GM19239 (cell line): Measurements from ENCODE around the gene MAB21L2.

Experiments
- DNase-seq: peaks from one replicate; pipeline ENCODE4 v3.0.0; 2011; ENCODE audit warnings: low spot score; ENCODE audit not compliant: insufficient read length
- FAIRE-seq: peaks from 2 replicates; lab custom pipeline; 2011; peaks lifted over from hg19 to GRCh38; lab: Jason Lieb, UNC

The MAB21L2 gene

DNA sequence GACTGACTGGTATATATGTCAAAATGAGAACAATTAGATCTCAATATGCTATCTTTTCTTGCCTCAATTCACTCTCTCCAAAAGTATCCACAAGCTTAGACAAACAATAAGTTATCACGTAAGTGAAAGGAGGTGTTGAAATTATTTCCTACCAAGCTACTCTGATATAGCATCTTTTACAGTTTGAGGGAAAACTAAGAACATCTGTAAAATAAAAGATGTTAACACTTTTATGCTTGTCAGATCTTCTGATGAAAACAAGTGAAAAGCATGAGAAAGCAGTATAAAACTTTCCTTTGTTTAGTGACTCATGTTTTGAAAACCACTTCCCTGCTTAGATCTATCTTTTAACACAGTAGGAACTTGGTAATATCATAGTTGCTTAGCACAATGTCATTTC lies 8.4 kb upstream of the MAB21L2 start:
- FAIRE-seq (no peak), DNase-seq (no peak)

DNA sequence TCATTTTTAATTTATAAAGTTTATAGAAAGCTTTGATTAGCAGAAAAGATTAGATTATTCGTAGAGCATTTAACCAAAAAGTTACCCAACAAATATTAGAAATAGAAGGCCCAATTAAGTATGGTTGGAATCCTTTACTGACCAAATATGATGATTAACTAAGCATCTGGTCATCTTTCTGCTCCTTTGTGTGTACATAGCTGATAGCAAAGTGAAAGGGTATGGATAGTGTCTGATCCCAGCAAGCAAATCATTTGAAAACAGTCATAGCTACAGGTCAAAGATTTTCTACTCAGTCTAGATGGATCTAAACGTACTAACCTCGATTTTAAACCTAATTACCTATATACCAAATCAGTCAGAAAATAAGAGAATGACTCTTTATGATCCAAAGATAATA lies 7.3 kb upstream of the MAB21L2 start:
- DNase-seq (no peak), FAIRE-seq (no peak)

DNA sequence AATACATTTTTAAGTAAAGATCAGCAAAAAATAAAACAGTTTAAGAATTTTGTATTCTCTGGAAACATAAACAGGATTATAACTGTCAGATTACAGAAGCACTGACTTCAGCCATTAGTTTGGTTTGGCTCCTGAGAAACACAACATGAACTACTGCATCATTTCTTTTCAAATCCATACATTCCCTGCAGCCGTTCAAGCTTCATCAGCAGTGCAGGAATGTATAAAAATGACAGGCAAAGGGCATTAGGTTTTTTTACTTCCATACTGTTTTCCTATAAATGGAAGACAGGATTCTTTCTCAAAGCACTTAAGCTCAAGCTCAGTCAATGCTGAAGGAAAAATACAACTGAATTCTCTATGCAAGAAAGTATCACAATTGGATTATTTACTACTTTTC lies 4.2 kb upstream of the MAB21L2 start:
- FAIRE-seq, result no peak

DNA sequence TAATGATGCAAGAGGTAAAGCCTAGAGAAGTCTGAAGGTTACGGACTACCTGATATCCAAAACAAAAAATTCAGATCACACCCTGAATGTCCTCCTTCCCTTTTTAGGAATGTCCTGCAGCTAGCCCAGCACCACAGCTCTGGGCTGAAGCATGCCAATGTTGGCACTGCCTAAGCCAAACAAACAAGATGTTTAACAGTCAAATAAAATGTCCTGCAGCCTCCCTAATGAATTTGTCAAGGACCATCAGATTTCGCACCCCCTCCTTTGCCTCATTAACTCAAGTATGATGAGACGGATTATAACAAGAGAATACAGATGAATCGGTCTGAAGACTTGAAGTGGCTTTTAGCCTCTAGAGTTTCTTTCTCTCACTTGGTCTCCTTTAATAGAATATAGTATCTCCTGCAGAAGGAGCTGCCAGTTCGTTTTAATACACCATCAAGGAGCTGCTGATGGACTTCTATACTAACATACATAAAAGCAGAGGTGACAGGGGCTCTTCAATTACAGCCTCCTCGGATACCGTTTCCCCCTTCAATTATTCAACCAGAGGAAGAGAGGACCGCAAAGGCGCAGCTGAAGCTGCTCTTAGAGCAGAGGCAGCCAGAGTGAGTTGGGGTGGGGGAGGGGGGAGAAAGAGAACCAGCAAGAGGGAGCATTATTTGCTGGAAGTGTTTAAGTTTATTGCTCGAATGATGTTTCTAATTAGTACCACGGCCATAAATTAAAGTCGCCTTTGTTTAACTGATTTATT lies 3.0 kb upstream of the MAB21L2 start:
- no peak for DNase-seq
- no peak for FAIRE-seq

More for the DNA sequence above, 4.2 kb upstream of the MAB21L2 start:
- no peak for DNase-seq

DNA sequence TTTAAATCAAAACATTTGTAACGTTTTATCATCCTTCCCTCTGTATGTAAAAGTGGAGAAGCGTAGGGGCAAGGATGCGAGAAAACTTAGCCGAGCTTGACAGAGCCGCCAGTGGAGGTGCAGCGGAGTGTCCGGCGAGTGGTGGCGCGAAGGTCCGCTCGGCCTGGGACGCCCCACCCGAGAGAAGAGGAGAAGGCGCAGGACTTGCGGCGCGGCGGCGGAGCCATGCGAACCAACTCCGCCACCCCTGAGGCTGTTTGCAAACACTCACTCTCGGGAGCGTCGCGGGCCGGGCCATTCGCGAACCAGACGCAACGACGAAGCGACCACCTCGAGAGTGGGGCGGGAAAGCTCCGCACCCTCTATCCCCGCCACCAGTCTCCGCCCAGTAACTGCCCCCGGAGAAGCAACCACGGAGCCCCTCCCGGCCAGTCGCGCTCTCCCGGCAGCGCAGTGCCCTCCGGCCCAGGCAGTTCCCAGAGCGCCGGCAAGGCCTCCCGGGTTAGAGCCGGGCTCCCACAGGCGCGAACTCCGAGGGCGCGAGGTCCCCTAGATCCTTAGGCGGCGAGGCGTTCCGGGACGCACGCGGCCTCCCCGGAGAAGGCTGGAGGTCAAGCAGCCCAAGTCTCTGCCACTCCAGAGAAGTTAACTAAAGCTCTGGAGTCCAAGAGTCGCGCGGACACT lies 2.3 kb upstream of the MAB21L2 start:
- no peak for DNase-seq
- no peak for FAIRE-seq

GRCh38 chr4:150580306-150580705 lies 1.6 kb upstream of the MAB21L2 start:
- no peak for FAIRE-seq
- no peak for DNase-seq

- FAIRE-seq (no peak), DNase-seq (no peak)
These were observed 820 bp upstream of the MAB21L2 start for GRCh38 chr4:150581056-150581605.

DNA sequence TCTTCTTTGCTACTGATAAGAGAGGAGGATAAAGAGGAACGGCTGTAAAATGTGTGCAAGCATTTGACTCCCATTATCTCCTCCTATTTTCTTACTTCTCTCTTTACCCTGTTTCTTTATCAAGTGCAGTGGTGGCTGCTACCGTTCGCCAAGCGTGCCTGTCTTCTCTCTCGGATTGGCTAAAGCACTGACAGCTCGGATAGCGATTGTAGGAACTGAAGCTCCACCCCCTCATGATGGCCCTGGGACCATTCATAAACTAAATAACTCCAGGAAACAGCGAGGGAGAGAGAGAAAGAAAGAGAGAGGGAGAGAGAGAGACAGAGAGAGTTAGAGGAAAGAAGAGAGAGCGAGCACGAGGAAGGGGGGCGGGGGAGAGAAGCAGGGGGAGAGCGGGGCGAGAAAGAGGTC lies 305 bp upstream of the MAB21L2 start:
- DNase-seq (no peak), FAIRE-seq (no peak)

DNA sequence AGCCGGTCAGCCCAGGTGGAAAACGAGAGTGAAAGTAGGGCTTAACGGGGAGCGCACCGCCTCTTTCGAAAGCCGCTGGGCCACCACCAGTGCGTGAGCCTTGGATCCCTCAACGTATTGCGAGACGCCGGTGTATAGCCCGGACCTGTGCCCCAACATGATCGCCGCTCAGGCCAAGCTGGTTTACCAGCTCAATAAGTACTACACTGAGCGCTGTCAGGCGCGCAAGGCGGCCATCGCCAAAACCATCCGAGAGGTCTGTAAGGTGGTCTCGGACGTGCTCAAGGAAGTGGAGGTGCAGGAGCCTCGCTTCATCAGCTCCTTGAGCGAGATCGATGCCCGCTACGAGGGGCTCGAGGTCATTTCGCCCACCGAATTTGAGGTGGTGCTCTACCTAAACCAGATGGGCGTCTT lies 929 bp downstream of the MAB21L2 start:
- DNase-seq, result no peak
- FAIRE-seq, result no peak

GRCh38 chr4:150583287-150584110 lies 1.5 kb downstream of the MAB21L2 start:
- DNase-seq (no peak), FAIRE-seq (no peak)

GRCh38 chr4:150584111-150584915 lies 2.4 kb downstream of the MAB21L2 start:
- no peak for DNase-seq
- no peak for FAIRE-seq

- FAIRE-seq (no peak), DNase-seq (no peak)
These were observed 3.7 kb downstream of the MAB21L2 start for GRCh38 chr4:150585611-150586010.

GRCh38 chr4:150586162-150586810 lies 4.3 kb downstream of the MAB21L2 start:
- DNase-seq (no peak), FAIRE-seq (no peak)

DNA sequence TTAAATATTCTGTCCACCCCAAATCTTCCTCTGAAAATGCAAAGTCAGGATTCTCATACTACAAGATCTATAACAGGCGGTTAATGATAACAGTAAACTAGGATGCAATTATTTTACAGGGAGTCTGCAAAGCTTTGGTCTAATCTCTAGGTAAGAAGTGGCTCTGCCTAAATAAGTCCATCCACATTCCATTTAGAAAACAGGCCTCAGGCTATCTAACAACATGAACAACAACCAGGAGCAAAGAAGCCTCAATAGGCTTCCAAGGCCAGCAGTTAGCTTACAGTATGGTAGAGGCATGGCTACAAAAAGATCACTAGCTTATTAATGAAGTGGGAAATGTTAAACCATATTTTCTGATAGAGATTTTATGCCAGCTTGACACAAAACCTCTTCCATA lies 6.4 kb downstream of the MAB21L2 start:
- FAIRE-seq (no peak), DNase-seq (no peak)

GRCh38 chr4:150589157-150589556 lies 7.2 kb downstream of the MAB21L2 start:
- no peak for DNase-seq
- no peak for FAIRE-seq

- no peak for DNase-seq
- no peak for FAIRE-seq
These were observed 8.7 kb downstream of the MAB21L2 start for GRCh38 chr4:150590631-150591030.

DNA sequence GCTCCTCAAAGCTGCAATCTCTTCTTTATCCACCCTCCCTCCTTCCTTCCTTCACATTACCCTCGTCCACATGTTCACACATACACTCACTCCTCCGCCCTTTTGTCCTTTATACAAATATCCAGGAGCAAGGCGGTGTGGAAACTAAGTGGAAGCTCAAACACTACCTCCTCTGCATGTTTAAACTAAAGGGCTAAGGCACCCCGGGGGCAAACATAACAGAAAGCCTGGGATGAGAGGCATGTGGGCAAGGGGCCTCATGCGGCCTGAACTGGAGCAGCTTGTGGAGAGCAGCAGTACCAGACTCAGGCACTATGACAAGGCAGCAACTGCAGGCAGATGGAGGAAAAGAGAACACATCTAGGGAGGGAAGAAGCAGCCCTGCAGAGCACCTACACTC lies 9.5 kb downstream of the MAB21L2 start:
- FAIRE-seq (peak; percentile 26), DNase-seq (no peak)

DNA sequence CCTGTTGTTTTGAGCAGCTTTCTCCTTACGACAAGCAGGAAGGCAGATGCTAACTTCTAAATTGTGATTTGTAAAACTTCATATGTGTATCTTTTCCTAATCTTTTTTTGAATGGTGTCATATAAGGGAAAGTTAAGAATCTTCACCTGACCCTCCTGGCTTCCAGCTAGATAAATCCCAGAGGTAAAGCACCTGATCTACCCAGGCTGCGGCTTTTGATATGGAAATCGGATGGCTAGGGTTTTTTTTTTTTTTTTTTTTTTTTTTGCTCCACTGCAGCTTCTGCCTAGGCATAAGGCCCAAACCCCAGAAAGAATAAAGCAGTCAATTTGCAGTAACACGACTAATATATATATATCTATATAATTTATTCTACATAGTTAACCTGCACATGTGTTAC lies 10.0 kb downstream of the MAB21L2 start:
- no peak for DNase-seq
- FAIRE-seq, result no peak

DNA sequence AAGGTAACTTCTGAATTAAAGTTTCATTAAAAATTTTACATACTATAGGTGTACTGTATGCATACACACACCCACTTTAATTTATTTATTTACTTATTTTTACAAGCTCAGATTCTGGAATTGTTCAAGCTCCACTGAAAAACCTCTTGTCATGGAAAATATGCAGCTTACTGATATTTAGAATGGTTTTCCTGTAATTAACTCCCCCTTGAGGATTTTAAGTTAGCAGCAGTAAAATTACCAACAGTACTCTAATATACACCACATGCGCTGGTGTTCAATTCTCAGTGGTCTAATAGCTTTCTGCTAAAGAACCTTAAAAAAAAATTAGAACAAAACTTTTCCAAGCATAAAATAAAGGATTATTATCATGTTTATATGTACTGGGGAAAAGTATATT lies 12.0 kb downstream of the MAB21L2 start:
- DNase-seq (no peak), FAIRE-seq (no peak)
